CD14-positive monocyte (primary cell): ENCODE measurements around the gene SPAG9. TPM values are rescaled to one million over a fixed set of nuclear protein-coding genes. Genes with fewer than 3 reads are reported as not detected.

Source experiments
- DNase-seq, 3 donors: peaks; one replicate each; pipeline ENCODE4 v3.0.0-alpha.2; 2011 to 2022
- H2AFZ ChIP-seq: 2 replicates; pipeline ENCODE4 v1.6.0; 2012; ENCODE audit warnings: mild to moderate bottlenecking, low read depth, low read length, inconsistent platforms; ENCODE audit not compliant: insufficient read depth, poor library complexity, severe bottlenecking
- H3K27ac ChIP-seq, 2 donors: 1 replicate in 1 of 2; 2 replicates in 1 of 2; pipeline ENCODE4 v1.5.1; 2012 to 2013; ENCODE audit warnings: low read length in 2 of 2, control low read depth in 1 of 2, inconsistent platforms in 1 of 2, low read depth in 1 of 2, mild to moderate bottlenecking in 1 of 2
- H3K27me3 ChIP-seq, 2 donors: one replicate each; pipeline versions ENCODE4 v1.6.0 to v1.6.1; 2011 to 2013; ENCODE audit warnings: low read length in 2 of 2; ENCODE audit not compliant: control insufficient read depth in 2 of 2, insufficient read depth in 2 of 2
- H3K36me3 ChIP-seq, 2 donors: replicated peaks in 1 of 2; 1 replicate in 1 of 2; 2 replicates in 1 of 2; pipeline versions ENCODE4 v1.5.1 to v1.6.1; 2012 to 2013; ENCODE audit warnings: low read length in 2 of 2, control low read depth in 1 of 2, inconsistent platforms in 1 of 2, mild to moderate bottlenecking in 1 of 2; ENCODE audit not compliant: insufficient read depth in 2 of 2, control insufficient read depth in 1 of 2
- H3K4me1 ChIP-seq, 2 donors: 1 replicate in 1 of 2; 2 replicates in 1 of 2; pipeline versions ENCODE4 v1.5.1 to v1.6.1; 2012 to 2013; ENCODE audit warnings: low read length in 2 of 2, control low read depth in 1 of 2, inconsistent platforms in 1 of 2, mild to moderate bottlenecking in 1 of 2, moderate library complexity in 1 of 2; ENCODE audit not compliant: insufficient read depth in 2 of 2, control insufficient read depth in 1 of 2
- H3K4me2 ChIP-seq: replicated peaks from 2 replicates; pipeline ENCODE3; 2012; ENCODE audit warnings: low read length, moderate library complexity, mild to moderate bottlenecking; ENCODE audit not compliant: poor library complexity, severe bottlenecking; ENCODE audit errors: extremely low read depth
- H3K4me3 ChIP-seq, 3 experiments: fragments of 200-600 bp in 1 of 3; sonication (generic) in 1 of 3; replicated peaks in 1 of 3; 1 replicate in 2 of 3; 2 replicates in 1 of 3; pipeline ENCODE4 v1.5.1; 2011 to 2013; ENCODE audit warnings: low read length in 3 of 3, mild to moderate bottlenecking in 3 of 3, control low read depth in 2 of 3, low read depth in 2 of 3, inconsistent platforms in 1 of 3, moderate library complexity in 1 of 3
- H3K79me2 ChIP-seq: 2 replicates; pipeline ENCODE4 v1.6.0; 2012; ENCODE audit warnings: mild to moderate bottlenecking, control low read depth, inconsistent platforms, low read length, moderate library complexity; ENCODE audit not compliant: insufficient read depth
- H3K9ac ChIP-seq: 2 replicates; pipeline ENCODE4 v1.6.0; 2017; ENCODE audit warnings: low read length, mild to moderate bottlenecking; ENCODE audit not compliant: insufficient read depth, poor library complexity, severe bottlenecking
- H3K9me3 ChIP-seq, 2 donors: replicated peaks in 1 of 2; 1 replicate in 1 of 2; 2 replicates in 1 of 2; pipeline versions ENCODE4 v1.5.1 to v1.6.1; 2012 to 2013; ENCODE audit warnings: low read length in 2 of 2, control low read depth in 1 of 2; ENCODE audit not compliant: control insufficient read depth in 1 of 2, insufficient read depth in 1 of 2
- H4K20me1 ChIP-seq: 2 replicates; pipeline ENCODE4 v1.6.0; 2012; ENCODE audit warnings: mild to moderate bottlenecking, low read length, control low read depth, moderate library complexity; ENCODE audit not compliant: insufficient read depth
- H3K27ac Mint-ChIP-seq, 7 donors: one replicate each; pipeline ENCODE4 v1.8.0; 2020; ENCODE audit warnings: mild to moderate bottlenecking in 7 of 7, mixed read lengths in 7 of 7, moderate library complexity in 6 of 7, inconsistent platforms in 2 of 7
- H3K27me3 Mint-ChIP-seq, 3 donors: one replicate each; pipeline ENCODE4 v1.8.0; 2021 to 2022; ENCODE audit warnings: low read depth in 3 of 3, mild to moderate bottlenecking in 3 of 3, mixed read lengths in 3 of 3, moderate library complexity in 3 of 3, inconsistent platforms in 1 of 3
- H3K36me3 Mint-ChIP-seq, 2 donors: one replicate each; pipeline ENCODE4 v1.8.0; 2020; ENCODE audit warnings: mixed read lengths in 2 of 2, inconsistent platforms in 1 of 2, mild to moderate bottlenecking in 1 of 2
- H3K4me1 Mint-ChIP-seq: one replicate; pipeline ENCODE4 v1.8.0; 2020; ENCODE audit warnings: mild to moderate bottlenecking, mixed read lengths
- H3K4me3 Mint-ChIP-seq, 2 donors: one replicate each; pipeline ENCODE4 v1.8.0; 2020; ENCODE audit warnings: mild to moderate bottlenecking in 2 of 2, mixed read lengths in 2 of 2, moderate library complexity in 1 of 2
- H3K9me3 Mint-ChIP-seq, 7 donors: one replicate each; pipeline ENCODE4 v1.8.0; 2020 to 2022; ENCODE audit warnings: mixed read lengths in 7 of 7, mild to moderate bottlenecking in 6 of 7, moderate library complexity in 6 of 7, inconsistent platforms in 2 of 7
- CTCF ChIP-seq: fragments of 200-600 bp; IDR thresholded peaks from one replicate; pipeline ENCODE4 v1.8.0; 2022; ENCODE audit warnings: antibody characterized with exemption, mild to moderate bottlenecking
- WGBS: methylation state at CpG from one replicate; pipeline ENCODE4 v1.1.5; 2013; ENCODE audit warnings: missing lambda C conversion rate; ENCODE audit not compliant: insufficient coverage; 5-methylcytosine and 5-hydroxymethylcytosine counted together
- intact Hi-C, 2 donors: fragments of 100-400 bp; cut with micrococcal nuclease; formaldehyde crosslinking; loops; one replicate each; pipeline versions ENCODE4 v1.15.0 to v1.15.1; 2023
- polyA plus RNA-seq, 3 donors: library from polyadenylated mRNA; depleted of rRNA in 1 of 3; unstranded in 2 of 3; stranded (reverse) in 1 of 3; fragments of 300-500 nt in 2 of 3; fragments of >200 nt in 1 of 3; fragmentation: Illumina TruSeq in 2 of 3; gene quantifications; 1 replicate in 2 of 3; 2 replicates in 1 of 3; pipeline ENCODE4 v1.2.3, GENCODE V29; 2012 to 2021

The SPAG9 gene
- polyA plus RNA-seq, 3 donors = 4.9 to 33.1 (median 8.5) TPM

GRCh38 chr17:51057534-51057933 lies 63.1 kb downstream of the SPAG9 start:
- no peaks in the 10 kb centered on the region for H3K9me3 ChIP-seq
- peaks cover 0 to 12% of the 10 kb centered on the region in 2 donors for H3K36me3 ChIP-seq
- no peak overlapping the region for H2AFZ ChIP-seq
- no peaks in the 10 kb centered on the region for H3K27me3 ChIP-seq
- Mint-ChIP-seq H3K4me1 (peaks cover 4% of the 10 kb centered on the region), H3K4me3 (no peak overlapping the region), H3K9me3 (no peaks in the 10 kb centered on the region), H3K36me3 (peaks cover 14 to 15% of the 10 kb centered on the region in 2 donors), H3K27me3 (peaks cover 0 to 1% (median 0%) of the 10 kb centered on the region in 3 donors), H3K27ac (no peak overlapping the region)
- H4K20me1 ChIP-seq = peaks cover 72% of the 10 kb centered on the region
- DNase-seq = no peak
- no peaks in the 10 kb centered on the region for H3K4me1 ChIP-seq
- no peak overlapping the region for H3K4me2 ChIP-seq
- peaks cover 52% of the 10 kb centered on the region for H3K79me2 ChIP-seq
- no CpG with 5 or more reads among the region's 3 CpGs for WGBS
- no peak overlapping the region for H3K4me3 ChIP-seq
- H3K27ac ChIP-seq = no peak overlapping the region
- intact Hi-C loops = no loop called here
- no peak for TF ChIP-seq CTCF
- no peak overlapping the region for H3K9ac ChIP-seq

DNA sequence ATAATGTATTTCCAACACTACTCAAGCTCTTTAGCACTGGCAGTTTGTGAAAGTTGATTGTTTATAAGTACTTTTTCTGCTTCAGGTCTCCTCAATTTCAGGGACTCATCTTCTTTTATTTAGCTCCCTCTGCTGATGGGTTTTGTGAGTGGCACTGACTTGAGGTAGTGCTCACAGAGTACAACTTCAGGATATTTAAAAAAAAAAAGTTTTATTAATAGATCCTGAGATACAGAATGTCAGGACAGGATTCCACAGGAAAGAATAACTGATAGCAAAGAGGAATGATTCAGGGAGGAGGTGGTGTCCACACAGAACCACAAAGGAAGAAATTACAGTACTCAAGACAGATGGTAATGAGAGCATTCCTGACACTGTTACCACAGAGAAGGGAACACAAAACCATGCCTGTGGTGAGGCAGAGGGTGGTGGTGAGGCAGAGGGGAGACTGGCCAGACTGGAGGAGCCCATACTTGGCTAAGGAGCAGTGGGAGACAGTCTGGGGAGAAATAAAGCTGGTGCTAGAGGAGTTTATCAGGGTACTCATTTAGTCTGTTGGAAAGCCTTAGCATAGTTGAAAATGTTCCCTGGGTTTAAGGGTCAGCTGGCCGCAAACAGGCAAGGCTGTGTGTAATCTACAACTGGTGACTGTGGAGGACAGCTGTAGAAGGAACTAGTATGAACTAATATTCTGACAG lies 63.7 kb downstream of the SPAG9 start:
- no peak for DNase-seq
- Mint-ChIP-seq H3K4me1 (peaks cover 4% of the 10 kb centered on the region), H3K27me3 (peaks cover 0 to 1% (median 0%) of the 10 kb centered on the region in 3 donors)

More for the DNA sequence above, 63.7 kb downstream of the SPAG9 start:
- H3K27ac Mint-ChIP-seq = peak overlapping the region in 5 of 7 donors; percentile 3 to 82 (median 48)
- Histone ChIP-seq H3K27ac (peak overlapping the region in 1 of 2 donors; percentile 27), H3K9ac (no peak overlapping the region), H3K4me1 (no peaks in the 10 kb centered on the region), H4K20me1 (peaks cover 71% of the 10 kb centered on the region), H2AFZ (no peak overlapping the region), H3K9me3 (no peaks in the 10 kb centered on the region), H3K27me3 (no peaks in the 10 kb centered on the region), H3K79me2 (peaks cover 46% of the 10 kb centered on the region), H3K4me2 (no peak overlapping the region), H3K36me3 (peaks cover 0 to 18% of the 10 kb centered on the region in 2 donors), H3K4me3 (no peak overlapping the region)
- intact Hi-C loops = no loop called here
- H3K4me3 Mint-ChIP-seq = no peak overlapping the region
- peak; percentile 36 for TF ChIP-seq CTCF
- H3K36me3 Mint-ChIP-seq = peaks cover 11 to 12% of the 10 kb centered on the region in 2 donors
- 83% methylated on average over 1 of the region's 1 CpG for WGBS
- H3K9me3 Mint-ChIP-seq = no peaks in the 10 kb centered on the region
